Adrenal gland (tissue), 5 donors: ENCODE data around the gene COX6B1.

Experiments used
- POLR2A ChIP-seq, 2 donors: fragments of 450-650 bp; IDR thresholded peaks; one replicate each; pipeline ENCODE4 v1.6.1; 2017; ENCODE audit warnings: antibody characterized with exemption in 2 of 2, mild to moderate bottlenecking in 2 of 2, moderate library complexity in 1 of 2
- TF ChIP-seq, protein P1 (sequence below), 6 experiments: fragments of 450-650 bp in 4 of 6; fragments of 200-600 bp in 2 of 6; sonication (generic) in 1 of 6; IDR thresholded peaks; 1 replicate in 5 of 6; 2 replicates in 1 of 6; pipeline versions ENCODE4 v1.5.1 to v1.8.0; 2016 to 2021; ENCODE audit warnings: antibody characterized with exemption in 6 of 6, mild to moderate bottlenecking in 2 of 6, moderate library complexity in 1 of 6
- donor health status: DM: no; HTN: no; CAD: no.

DNA sequence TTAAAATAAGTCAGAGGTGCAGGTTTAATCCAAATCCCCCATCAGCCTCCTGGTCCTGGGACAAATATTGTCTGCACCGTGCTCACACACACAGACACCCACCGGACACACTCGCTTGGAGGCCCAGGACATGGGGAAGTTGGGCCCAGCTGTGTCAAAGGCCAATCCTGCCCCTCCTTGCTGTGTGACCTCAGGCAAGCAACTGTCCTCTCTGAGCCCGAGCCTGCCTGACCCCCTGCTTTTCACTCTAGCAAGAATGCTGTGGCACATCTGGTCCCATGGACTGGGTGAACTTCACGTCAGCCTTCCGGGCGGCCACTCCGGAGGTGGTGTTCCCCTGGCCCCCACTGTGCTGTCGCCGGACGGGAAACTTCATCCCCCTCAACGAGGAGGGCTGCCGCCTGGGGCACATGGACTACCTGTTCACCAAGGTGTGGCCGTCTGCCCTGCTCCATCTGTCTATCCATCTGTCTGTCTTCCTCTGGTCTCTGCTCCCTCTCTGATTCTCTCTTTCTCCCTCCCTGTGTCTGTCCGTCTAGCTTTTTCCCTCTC is 27.5 kb downstream of the COX6B1 start:
- TF ChIP-seq POLR2A (IDR thresholded peaks at IDR 0.05) = no peak
- TF ChIP-seq, protein P1, sequence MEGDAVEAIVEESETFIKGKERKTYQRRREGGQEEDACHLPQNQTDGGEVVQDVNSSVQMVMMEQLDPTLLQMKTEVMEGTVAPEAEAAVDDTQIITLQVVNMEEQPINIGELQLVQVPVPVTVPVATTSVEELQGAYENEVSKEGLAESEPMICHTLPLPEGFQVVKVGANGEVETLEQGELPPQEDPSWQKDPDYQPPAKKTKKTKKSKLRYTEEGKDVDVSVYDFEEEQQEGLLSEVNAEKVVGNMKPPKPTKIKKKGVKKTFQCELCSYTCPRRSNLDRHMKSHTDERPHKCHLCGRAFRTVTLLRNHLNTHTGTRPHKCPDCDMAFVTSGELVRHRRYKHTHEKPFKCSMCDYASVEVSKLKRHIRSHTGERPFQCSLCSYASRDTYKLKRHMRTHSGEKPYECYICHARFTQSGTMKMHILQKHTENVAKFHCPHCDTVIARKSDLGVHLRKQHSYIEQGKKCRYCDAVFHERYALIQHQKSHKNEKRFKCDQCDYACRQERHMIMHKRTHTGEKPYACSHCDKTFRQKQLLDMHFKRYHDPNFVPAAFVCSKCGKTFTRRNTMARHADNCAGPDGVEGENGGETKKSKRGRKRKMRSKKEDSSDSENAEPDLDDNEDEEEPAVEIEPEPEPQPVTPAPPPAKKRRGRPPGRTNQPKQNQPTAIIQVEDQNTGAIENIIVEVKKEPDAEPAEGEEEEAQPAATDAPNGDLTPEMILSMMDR (IDR thresholded peaks at IDR 0.05) = no peak
